SK-N-SH (cell line): Measurements from ENCODE around the gene CLEC12A.

Experiments
- CTCF ChIP-seq: fragments of 200-600 bp; sonication (generic); IDR thresholded peaks from 2 replicates; pipeline ENCODE4 v1.6.1; 2017; ENCODE audit warnings: antibody characterized with exemption, mild to moderate bottlenecking, moderate library complexity
- EZH2phosphoT487 ChIP-seq: fragments of 200-600 bp; sonication (generic); IDR thresholded peaks from 2 replicates; pipeline ENCODE4 v1.6.1; 2017; ENCODE audit warnings: low read depth, mixed run types, mild to moderate bottlenecking, antibody characterized with exemption, moderate library complexity, borderline replicate concordance
- MAX ChIP-seq: IDR thresholded peaks from 2 replicates; pipeline ENCODE4 v1.4.0; 2012; ENCODE audit warnings: low read depth
- POLR2AphosphoS5 ChIP-seq: IDR thresholded peaks from 2 replicates; pipeline ENCODE4 v1.6.1; 2012; ENCODE audit warnings: low read depth, low read length
- TEAD4 ChIP-seq: IDR thresholded peaks from 2 replicates; pipeline ENCODE4 v1.4.0; 2012; ENCODE audit warnings: mild to moderate bottlenecking, borderline replicate concordance; ENCODE audit not compliant: insufficient read depth

- TF ChIP-seq TEAD4 = no peak
- no peak for TF ChIP-seq POLR2AphosphoS5
- TF ChIP-seq CTCF = no peak
- no peak for TF ChIP-seq MAX
- no peak for TF ChIP-seq EZH2phosphoT487
These were observed 20.1 kb upstream of the CLEC12A start for GRCh38 chr12:9951026-9951675.
